ENCODE data around the gene RPL4.

RPL4 gene

DNA sequence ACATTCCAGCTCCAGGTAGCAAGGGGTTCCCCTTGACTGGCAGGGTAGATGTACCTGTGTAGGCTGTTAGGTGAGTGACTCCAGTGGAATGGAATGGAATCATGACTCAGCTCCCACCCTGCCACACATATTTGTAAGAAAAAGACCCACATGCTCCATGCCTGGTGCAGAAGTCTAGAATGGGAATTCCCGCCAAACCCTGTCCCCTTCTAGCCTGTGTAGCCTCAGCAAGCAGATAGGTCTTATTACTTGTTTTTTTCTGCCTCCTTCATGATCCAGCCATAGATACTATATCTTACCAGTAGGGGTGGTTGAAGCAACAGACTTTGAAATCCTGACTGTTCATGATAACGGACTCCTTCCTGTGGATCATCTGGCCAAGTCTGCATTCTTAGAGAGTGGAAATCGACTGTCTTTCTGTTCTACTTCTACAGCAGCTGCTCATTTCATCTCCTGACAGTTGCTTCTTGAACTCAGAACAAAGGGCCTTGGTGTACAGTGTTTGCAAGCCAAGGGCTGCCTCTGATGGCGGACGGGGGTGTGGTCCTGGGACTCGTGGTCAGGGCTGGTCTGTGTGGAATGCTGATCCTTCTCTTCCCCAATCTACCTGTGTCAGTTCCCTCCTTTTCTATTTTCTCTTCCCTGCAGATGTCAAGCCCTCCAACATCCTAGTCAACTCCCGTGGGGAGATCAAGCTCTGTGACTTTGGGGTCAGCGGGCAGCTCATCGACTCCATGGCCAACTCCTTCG lies 23.4 kb downstream of the RPL4 start:
- DNase-seq (ENCODE audit: low read depth), result peak; percentile 92
- H3K4me3 ChIP-seq (ENCODE audit: low read length), result no peak overlapping the region
- TF ChIP-seq, protein P1, sequence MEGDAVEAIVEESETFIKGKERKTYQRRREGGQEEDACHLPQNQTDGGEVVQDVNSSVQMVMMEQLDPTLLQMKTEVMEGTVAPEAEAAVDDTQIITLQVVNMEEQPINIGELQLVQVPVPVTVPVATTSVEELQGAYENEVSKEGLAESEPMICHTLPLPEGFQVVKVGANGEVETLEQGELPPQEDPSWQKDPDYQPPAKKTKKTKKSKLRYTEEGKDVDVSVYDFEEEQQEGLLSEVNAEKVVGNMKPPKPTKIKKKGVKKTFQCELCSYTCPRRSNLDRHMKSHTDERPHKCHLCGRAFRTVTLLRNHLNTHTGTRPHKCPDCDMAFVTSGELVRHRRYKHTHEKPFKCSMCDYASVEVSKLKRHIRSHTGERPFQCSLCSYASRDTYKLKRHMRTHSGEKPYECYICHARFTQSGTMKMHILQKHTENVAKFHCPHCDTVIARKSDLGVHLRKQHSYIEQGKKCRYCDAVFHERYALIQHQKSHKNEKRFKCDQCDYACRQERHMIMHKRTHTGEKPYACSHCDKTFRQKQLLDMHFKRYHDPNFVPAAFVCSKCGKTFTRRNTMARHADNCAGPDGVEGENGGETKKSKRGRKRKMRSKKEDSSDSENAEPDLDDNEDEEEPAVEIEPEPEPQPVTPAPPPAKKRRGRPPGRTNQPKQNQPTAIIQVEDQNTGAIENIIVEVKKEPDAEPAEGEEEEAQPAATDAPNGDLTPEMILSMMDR (IDR thresholded peaks at IDR 0.05; ENCODE audit: insufficient read depth, low read depth, low read length, missing control alignments), result peak; percentile 8

DNA sequence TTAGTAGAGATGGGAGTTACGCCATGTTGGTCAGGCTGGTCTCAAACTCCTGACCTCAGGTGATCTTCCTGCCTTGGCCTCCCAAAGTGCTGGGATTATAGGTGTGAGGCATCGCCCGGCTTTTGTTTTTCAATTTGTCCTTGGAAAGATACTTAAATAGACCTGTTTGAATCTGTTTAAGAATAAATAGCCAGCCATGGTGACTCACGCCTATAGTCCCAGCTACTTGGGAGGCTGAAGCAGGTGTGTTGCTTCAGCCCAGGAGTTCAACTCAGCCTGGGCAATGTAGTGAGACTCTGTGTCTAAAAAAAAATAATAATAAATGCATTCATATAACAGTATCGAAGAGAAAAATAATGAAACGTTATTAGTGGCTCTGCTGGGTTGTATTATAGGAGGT lies 24.4 kb downstream of the RPL4 start:
- TF ChIP-seq, protein P1 (IDR thresholded peaks at IDR 0.05; ENCODE audit: insufficient read depth, low read depth, low read length, missing control alignments), result no peak

DNA sequence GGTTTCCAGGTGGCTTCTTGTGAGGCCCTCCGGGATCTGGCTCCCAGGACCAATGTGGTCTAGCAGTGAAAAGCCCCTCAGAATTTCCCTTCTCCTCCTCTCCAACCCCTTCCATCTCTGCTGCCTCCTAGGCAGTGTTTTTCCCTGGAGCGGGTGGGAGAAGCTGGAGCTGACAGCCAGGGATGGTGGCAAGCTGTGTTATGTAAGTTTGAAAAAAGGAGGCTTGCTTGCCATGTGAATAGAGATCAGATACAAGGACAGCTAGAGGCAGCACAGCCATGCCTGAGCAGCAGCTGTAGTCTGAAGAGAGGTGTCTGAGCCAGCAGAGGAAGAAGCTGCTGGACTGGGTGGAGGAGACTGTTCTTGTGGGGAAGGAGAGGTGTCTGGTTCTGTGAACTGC lies 27.6 kb downstream of the RPL4 start:
- no peak for DNase-seq (ENCODE audit: low read depth)
- TF ChIP-seq, protein P1 (IDR thresholded peaks at IDR 0.05; ENCODE audit: insufficient read depth, low read depth, low read length, missing control alignments), result no peak
- no peak overlapping the region for H3K4me3 ChIP-seq (ENCODE audit: low read length)

More for the DNA sequence above, 24.4 kb downstream of the RPL4 start:
- no peak overlapping the region for H3K4me3 ChIP-seq (ENCODE audit: low read length)
- peak; percentile 75 for DNase-seq (ENCODE audit: low read depth)

DNA sequence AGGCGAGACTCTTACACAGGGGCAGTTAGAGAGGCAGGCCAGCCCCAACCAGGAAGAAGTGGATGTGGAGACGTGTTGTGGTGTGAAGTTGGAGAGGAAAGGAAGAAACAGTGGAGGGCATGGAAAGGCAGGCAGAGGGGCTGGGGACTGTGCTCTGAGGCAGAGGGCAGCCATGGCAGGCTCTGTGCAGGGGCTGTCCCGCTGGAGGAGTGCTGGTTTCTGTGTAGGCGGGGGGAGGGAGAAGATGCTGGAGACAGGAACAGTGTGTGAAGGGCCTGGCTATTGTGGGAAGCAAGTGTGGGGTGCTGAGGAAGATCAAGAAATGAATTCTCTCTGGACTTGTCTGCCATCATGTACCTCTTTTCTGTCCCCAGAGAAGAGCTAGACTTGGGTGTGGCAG lies 28.1 kb downstream of the RPL4 start:
- TF ChIP-seq, protein P1 (IDR thresholded peaks at IDR 0.05; ENCODE audit: insufficient read depth, low read depth, low read length, missing control alignments), result no peak
- DNase-seq (ENCODE audit: low read depth), result no peak
- H3K4me3 ChIP-seq (ENCODE audit: low read length), result no peak overlapping the region

GRCh38 chr15:66474963-66475362 lies 29.7 kb downstream of the RPL4 start:
- DNase-seq (ENCODE audit: low read depth), result no peak
- TF ChIP-seq, protein P1 (IDR thresholded peaks at IDR 0.05; ENCODE audit: insufficient read depth, low read depth, low read length, missing control alignments), result no peak

DNA sequence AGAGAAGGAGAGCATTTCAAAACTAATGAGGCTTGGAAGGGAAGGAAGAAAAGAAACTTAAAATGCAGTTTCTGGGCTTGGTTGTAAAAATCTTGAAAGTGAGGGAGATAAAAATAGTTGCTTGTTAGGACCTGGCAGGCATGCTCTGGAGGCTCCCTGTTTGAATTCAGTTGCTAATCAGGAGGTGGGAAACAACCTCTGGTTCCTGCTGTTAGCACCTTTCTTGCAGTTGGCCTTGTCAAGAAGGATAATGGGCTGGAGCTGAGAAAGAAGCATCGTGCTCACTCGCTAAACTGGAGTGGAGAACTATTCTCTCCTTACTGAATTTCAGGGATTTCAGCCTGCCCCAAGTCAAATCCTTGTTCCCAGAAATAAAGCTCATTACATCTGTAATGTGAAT lies 30.5 kb downstream of the RPL4 start:
- TF ChIP-seq, protein P1 (IDR thresholded peaks at IDR 0.05; ENCODE audit: insufficient read depth, low read depth, low read length, missing control alignments), result no peak

More at GRCh38 chr15:66474963-66475362, 29.7 kb downstream of the RPL4 start:
- no peak overlapping the region for H3K4me3 ChIP-seq (ENCODE audit: low read length)

More for the DNA sequence above, 30.5 kb downstream of the RPL4 start:
- no peak overlapping the region for H3K4me3 ChIP-seq (ENCODE audit: low read length)
- no peak for DNase-seq (ENCODE audit: low read depth)
